ENCODE measurements around the gene NCAM2. TPM values are rescaled to one million over a fixed set of nuclear protein-coding genes. Genes with fewer than 3 reads are reported as not detected.

Gene NCAM2
- total RNA-seq, 3 donors from 2014 or later = 2.9 to 14.1 (median 4.0) TPM

GRCh38 chr21:21079646-21080045 lies 81.4 kb downstream of the NCAM2 start:
- intact Hi-C loops (cut with DNase I, micrococcal nuclease) = no loop called here
- no peak for ATAC-seq

DNA sequence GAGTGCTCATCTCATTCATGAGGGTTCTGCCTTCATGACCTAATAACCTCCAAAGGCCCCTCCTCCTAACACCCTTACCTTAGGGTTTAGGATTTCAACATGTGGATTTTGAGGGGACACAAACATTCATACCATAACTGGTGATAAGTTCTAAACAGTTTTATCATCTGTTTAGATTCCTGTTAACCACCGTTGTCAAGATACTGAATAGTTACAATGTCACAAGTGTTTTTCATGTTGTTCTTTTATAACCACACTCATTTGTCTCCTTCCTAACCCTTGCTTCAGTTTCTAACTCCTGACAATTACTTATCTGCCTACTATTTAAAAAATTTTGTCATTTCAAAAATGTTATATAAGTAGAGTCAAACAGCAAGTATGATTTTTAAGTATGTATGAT lies 86.0 kb downstream of the NCAM2 start:
- intact Hi-C loops (cut with DNase I, micrococcal nuclease) = no loop called here
- H3K9me3 ChIP-seq = no peaks in the 10 kb centered on the region
- TF ChIP-seq, protein P1, sequence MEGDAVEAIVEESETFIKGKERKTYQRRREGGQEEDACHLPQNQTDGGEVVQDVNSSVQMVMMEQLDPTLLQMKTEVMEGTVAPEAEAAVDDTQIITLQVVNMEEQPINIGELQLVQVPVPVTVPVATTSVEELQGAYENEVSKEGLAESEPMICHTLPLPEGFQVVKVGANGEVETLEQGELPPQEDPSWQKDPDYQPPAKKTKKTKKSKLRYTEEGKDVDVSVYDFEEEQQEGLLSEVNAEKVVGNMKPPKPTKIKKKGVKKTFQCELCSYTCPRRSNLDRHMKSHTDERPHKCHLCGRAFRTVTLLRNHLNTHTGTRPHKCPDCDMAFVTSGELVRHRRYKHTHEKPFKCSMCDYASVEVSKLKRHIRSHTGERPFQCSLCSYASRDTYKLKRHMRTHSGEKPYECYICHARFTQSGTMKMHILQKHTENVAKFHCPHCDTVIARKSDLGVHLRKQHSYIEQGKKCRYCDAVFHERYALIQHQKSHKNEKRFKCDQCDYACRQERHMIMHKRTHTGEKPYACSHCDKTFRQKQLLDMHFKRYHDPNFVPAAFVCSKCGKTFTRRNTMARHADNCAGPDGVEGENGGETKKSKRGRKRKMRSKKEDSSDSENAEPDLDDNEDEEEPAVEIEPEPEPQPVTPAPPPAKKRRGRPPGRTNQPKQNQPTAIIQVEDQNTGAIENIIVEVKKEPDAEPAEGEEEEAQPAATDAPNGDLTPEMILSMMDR (IDR thresholded peaks at IDR 0.05) = no peak

More at GRCh38 chr21:21079646-21080045, 81.4 kb downstream of the NCAM2 start:
- no peak for DNase-seq
- TF ChIP-seq, protein P1 (IDR thresholded peaks at IDR 0.05) = no peak
- Histone ChIP-seq H3K4me1 (ENCODE audit: low read depth) (no peaks in the 10 kb centered on the region), H3K9me3 (peaks cover 2% of the 10 kb centered on the region), H3K4me3 (no peak overlapping the region), H3K36me3 (ENCODE audit: low read depth) (no peaks in the 10 kb centered on the region)

GRCh38 chr21:21085206-21085605 lies 87.0 kb downstream of the NCAM2 start:
- no peak overlapping the region for H3K4me3 ChIP-seq
- no peaks in the 10 kb centered on the region for H3K4me1 ChIP-seq (ENCODE audit: low read depth)
- DNase-seq (no peak), ATAC-seq (no peak)
- TF ChIP-seq, protein P1 (IDR thresholded peaks at IDR 0.05) = no peak
- no peaks in the 10 kb centered on the region for H3K36me3 ChIP-seq (ENCODE audit: low read depth)
- no peaks in the 10 kb centered on the region for H3K9me3 ChIP-seq
- intact Hi-C loops (cut with DNase I, micrococcal nuclease) = no loop called here

More for the DNA sequence above, 86.0 kb downstream of the NCAM2 start:
- DNase-seq = no peak
- Histone ChIP-seq H3K4me1 (ENCODE audit: low read depth) (no peaks in the 10 kb centered on the region), H3K36me3 (ENCODE audit: low read depth) (no peaks in the 10 kb centered on the region), H3K4me3 (no peak overlapping the region)
- ATAC-seq = no peak

DNA sequence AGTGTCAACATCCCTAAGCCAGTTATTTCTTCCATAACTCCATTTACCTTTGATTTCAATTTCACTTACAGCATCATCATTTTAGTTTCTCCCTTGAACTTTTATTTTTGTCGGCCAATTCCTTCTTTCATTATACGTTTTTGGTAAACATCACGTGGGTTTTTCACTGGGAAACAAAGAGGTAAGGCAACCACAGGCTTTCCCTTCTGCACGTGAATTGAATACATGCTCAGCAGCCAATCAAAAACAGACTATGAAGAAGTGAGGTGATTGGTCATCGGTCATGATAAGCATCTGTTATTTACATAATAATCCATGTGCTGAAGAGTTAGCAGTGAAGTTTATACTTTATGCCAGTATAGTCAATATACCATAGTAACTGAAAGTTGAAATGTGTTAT lies 98.7 kb downstream of the NCAM2 start:
- Histone ChIP-seq H3K4me1 (ENCODE audit: low read depth) (no peaks in the 10 kb centered on the region), H3K36me3 (ENCODE audit: low read depth) (no peaks in the 10 kb centered on the region), H3K9me3 (no peaks in the 10 kb centered on the region), H3K4me3 (no peak overlapping the region)
- intact Hi-C loops (cut with DNase I, micrococcal nuclease) = no loop called here
- TF ChIP-seq, protein P1 (IDR thresholded peaks at IDR 0.05) = no peak
- ATAC-seq (no peak), DNase-seq (no peak)

DNA sequence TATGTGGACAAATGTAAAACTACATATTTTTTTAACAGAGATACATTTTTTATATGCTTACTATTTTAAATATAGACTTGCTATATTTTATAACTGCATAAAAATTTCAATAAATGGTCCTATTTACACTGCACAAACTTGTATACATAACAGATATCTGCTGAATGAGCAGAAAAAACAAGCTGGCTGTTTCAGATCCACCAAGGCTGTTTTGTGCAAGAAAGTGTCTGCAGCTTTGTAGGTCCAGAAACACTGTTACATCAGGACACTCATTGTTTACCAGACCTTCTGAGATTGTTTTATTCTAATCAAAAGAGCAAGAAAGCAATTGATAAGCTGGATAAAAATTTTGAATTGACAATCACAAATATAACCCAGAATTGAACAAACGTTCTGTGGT lies 99.3 kb downstream of the NCAM2 start:
- intact Hi-C loops (cut with DNase I, micrococcal nuclease) = no loop called here
- Histone ChIP-seq H3K4me1 (ENCODE audit: low read depth) (no peaks in the 10 kb centered on the region), H3K36me3 (ENCODE audit: low read depth) (no peaks in the 10 kb centered on the region), H3K9me3 (no peaks in the 10 kb centered on the region), H3K4me3 (no peak overlapping the region)
- ATAC-seq = no peak
- TF ChIP-seq, protein P1 (IDR thresholded peaks at IDR 0.05) = no peak
- DNase-seq = no peak

DNA sequence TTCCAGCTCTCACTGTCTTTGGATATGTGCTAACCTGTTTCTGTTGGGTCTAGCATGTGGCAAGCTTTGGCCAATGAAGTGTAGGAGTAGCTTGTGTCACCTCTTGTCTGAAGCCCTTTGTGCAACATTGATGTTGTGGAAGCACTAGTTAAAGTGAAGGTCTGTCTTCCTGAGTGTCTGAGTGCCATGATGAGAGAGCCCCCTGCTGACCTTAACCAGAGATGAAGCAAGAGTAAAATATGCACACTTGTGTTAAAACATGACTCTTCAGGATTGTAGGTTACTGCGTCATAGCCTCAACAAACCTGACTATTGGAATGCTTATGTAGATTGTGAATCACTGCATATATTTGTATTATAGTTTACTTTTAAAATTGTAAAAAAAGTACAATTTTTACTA lies 103.7 kb downstream of the NCAM2 start:
- H3K4me3 ChIP-seq = no peak overlapping the region
- ATAC-seq (no peak), DNase-seq (peak in 1 of 3 donors; percentile 10)
- TF ChIP-seq, protein P1 (IDR thresholded peaks at IDR 0.05) = no peak
- intact Hi-C loops (cut with DNase I, micrococcal nuclease) = no loop called here
- H3K4me1 ChIP-seq (ENCODE audit: low read depth) = no peaks in the 10 kb centered on the region
- H3K36me3 ChIP-seq (ENCODE audit: low read depth) = no peaks in the 10 kb centered on the region
- H3K9me3 ChIP-seq = no peaks in the 10 kb centered on the region
